HG02678 (cell line): ENCODE measurements around the gene RPL28.
"Not testable (repeated sequence)": the region's sequence is repeated elsewhere in the genome, so short reads cannot be mapped to it uniquely, and the experiment has no call there.

Source experiments
- ATAC-seq: cut with Tn5 transposase; IDR thresholded peaks from one replicate; pipeline ENCODE4 v1.9.1; 2021; ENCODE audit warnings: mild to moderate bottlenecking, moderate library complexity; ENCODE audit not compliant: unreplicated experiment

RPL28 gene

GRCh38 chr19:55446060-55446459 is 60.3 kb downstream of the RPL28 start:
- ATAC-seq = no peak

GRCh38 chr19:55447421-55448174 is 61.9 kb downstream of the RPL28 start:
- ATAC-seq = no peak

DNA sequence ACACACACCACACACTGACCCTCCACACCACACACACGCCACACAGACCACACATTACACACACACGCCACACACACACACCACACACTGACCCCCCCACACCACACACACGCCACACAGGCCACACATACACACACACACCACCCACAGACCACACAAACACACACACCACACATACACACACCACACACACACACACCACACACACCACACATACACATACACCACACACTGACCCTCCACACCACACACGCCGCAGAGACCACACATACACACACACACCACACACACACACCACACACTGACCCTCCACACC is 62.4 kb downstream of the RPL28 start:
- not testable (repeated sequence) for ATAC-seq

DNA sequence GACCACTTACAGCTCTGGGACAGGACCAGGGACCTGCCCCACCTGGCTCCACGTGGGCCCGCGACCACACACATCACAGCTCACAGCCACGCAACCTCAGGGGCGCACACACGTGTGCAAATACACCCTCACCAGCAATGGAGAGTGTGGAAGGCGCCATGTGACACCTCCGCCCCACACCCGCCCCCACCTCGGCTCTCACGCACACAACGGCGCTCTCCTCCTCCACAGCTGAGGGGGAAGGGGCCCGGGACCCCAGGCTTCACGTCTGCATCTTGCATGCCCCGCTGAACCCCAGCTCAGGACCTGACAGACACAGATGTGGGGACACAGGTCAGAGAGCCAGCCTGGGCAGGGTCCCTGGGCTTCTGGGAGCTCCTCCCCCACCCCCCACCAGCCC is 63.7 kb downstream of the RPL28 start:
- no peak for ATAC-seq

DNA sequence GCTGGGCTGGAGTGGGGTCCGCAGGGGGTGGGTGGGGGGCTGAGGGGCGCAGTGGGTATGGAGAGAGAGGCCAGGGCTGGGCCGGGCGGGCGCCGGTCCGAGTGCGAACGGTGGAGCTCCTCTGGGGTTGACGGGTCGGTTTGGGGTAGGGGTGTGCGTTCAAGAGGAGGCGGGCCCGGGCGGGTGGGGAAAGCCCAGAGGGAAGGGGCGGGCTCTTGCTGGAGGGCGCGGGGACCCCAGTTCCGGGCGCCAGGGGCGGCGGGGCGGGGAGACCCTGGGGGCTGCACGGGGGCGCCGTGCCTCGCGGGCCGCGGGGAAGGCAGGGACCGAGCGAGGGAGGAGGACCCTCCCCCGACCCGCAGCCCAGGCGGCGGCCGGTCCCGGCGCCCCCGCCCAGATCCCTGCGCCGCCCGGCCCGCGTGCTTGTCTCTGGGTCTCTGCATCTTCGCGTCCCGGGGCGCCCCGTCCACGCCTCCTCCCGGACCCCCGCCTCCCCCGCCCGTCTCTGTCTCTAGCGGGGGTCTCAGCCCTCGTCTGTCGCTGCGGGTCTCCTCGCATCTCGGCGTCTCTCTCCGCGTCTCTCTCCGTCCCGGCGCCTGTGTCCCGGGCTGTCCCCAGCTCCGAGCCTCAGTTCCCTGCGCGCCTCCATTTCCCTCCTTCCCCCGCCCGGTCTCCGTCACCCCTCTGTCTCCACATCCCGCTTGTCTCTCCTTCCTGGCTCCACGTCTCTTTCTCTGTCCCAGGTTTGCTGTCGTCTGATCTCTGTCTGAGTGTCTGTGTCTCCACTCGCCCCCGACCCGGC is 65.6 kb downstream of the RPL28 start:
- no peak for ATAC-seq

DNA sequence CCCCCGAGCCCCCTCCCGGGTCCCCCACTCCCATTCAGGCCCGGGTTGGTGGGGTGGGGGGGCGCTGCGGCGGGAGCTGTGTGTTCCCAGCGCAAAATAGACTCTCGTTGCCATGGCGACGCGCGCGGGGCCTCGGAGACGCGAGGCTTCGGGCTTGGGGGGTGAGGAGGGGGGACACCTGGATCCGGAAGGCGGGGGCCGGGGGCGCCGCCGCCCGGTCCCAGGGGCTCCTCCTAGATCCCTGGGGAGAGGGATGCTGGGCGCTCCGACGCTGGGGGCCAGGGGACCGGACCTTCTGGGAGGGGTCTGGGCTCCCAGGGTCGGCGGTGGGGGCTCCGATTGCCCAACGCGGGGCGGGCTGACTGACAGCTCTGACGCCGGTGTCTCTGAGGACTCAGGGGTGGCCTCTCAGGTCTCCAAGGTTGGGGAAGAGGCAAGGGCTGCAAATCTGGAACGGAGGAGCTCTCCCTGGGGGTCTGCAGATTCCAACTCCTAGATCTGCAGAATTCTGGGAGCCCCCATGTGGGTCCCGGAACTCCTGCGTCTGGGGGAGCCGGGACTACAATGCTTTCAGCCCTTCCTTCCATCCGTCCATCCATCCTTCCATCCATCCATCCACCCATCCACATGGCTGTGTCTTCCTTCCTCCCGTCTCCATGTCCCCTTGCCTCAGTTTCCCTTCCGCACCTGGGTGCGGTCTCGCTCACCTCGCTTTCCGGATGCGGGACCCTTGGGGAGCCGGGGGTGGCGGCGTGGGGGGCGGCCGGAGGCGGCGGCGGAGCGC is 66.4 kb downstream of the RPL28 start:
- no peak for ATAC-seq
